H1 (cell line): ENCODE data around the gene CORIN. TPM values are rescaled to one million over a fixed set of nuclear protein-coding genes. Genes with fewer than 3 reads are reported as not detected.

Experiments used
- CTCF ChIA-PET: fragments of 300-600 bp; sonication (Branson Sonifier 250); formaldehyde crosslinking; loops from one replicate; lab custom pipeline; 2021; ENCODE audit not compliant: partially characterized antibody; lab: Charles Lee
- POLR2A ChIA-PET: fragments of 300-600 bp; sonication (Branson Sonifier 250); formaldehyde crosslinking; loops from one replicate; lab custom pipeline; 2021; ENCODE audit warnings: inconsistent platforms; ENCODE audit not compliant: partially characterized antibody; lab: Charles Lee
- DNase-seq, 2 experiments: peaks; one replicate each; pipeline versions ENCODE4 v3.0.0 to v3.0.0-alpha.2; 2010 to 2022; ENCODE audit warnings: low spot score in 2 of 2, low read depth in 1 of 2, mixed read lengths in 1 of 2
- FAIRE-seq: peaks from 2 replicates; lab custom pipeline; 2011; peaks lifted over from hg19 to GRCh38; lab: Jason Lieb, UNC
- H2AFZ ChIP-seq: 2 replicates; pipeline ENCODE4 v1.8.1; 2012; ENCODE audit warnings: low read length, inconsistent platforms
- H2AK5ac ChIP-seq: 2 replicates; pipeline ENCODE4 v1.6.1; 2013; ENCODE audit warnings: low read depth, low read length
- H2BK120ac ChIP-seq: replicated peaks from 2 replicates; pipeline ENCODE3; 2013; ENCODE audit warnings: low read depth, low read length, inconsistent platforms
- H2BK12ac ChIP-seq: 2 replicates; pipeline ENCODE4 v1.6.1; 2013; ENCODE audit warnings: low read depth, low read length
- H2BK15ac ChIP-seq: 2 replicates; pipeline ENCODE4 v1.6.1; 2013; ENCODE audit warnings: low read length
- H2BK20ac ChIP-seq: 2 replicates; pipeline ENCODE4 v1.6.1; 2013; ENCODE audit warnings: low read length
- H2BK5ac ChIP-seq: 2 replicates; pipeline ENCODE4 v1.6.1; 2013; ENCODE audit warnings: low read depth, low read length
- H3K14ac ChIP-seq: 2 replicates; pipeline ENCODE4 v1.6.1; 2013; ENCODE audit warnings: inconsistent platforms; ENCODE audit not compliant: insufficient read length
- H3K18ac ChIP-seq: 2 replicates; pipeline ENCODE4 v1.6.1; 2013; ENCODE audit warnings: low read length; ENCODE audit errors: extremely low read depth
- H3K23ac ChIP-seq: 2 replicates; pipeline ENCODE4 v1.6.1; 2013; ENCODE audit warnings: inconsistent platforms; ENCODE audit not compliant: insufficient read length
- H3K23me2 ChIP-seq: 2 replicates; pipeline ENCODE4 v1.6.1; 2013; ENCODE audit warnings: low read depth, low read length
- H3K27ac ChIP-seq: 2 replicates; pipeline ENCODE4 v1.6.1; 2011; ENCODE audit warnings: low read depth, low read length, inconsistent platforms
- H3K27me3 ChIP-seq, 4 experiments: replicated peaks in 1 of 4; 1 replicate in 1 of 4; 2 replicates in 3 of 4; pipeline versions ENCODE4 v1.6.1 to v1.8.1; 2011 to 2013; ENCODE audit warnings: low read length in 3 of 4, mild to moderate bottlenecking in 3 of 4, inconsistent platforms in 2 of 4, mixed read lengths in 2 of 4, moderate library complexity in 1 of 4; ENCODE audit not compliant: control insufficient read depth in 3 of 4, insufficient read depth in 3 of 4; ENCODE audit errors: extremely low read depth in 1 of 4
- H3K36me3 ChIP-seq, 4 experiments: 2 replicates each; pipeline versions ENCODE4 v1.6.1 to v1.8.1; 2011 to 2013; ENCODE audit warnings: mild to moderate bottlenecking in 4 of 4, low read length in 3 of 4, moderate library complexity in 2 of 4, control low read depth in 1 of 4, inconsistent platforms in 1 of 4; ENCODE audit not compliant: insufficient read depth in 4 of 4, control insufficient read depth in 2 of 4
- H3K4ac ChIP-seq: replicated peaks from 2 replicates; pipeline ENCODE3; 2013; ENCODE audit warnings: low read length, low read depth, mixed read lengths, inconsistent platforms; ENCODE audit not compliant: insufficient read length
- H3K4me1 ChIP-seq, 4 experiments: replicated peaks in 1 of 4; 1 replicate in 1 of 4; 2 replicates in 3 of 4; pipeline versions ENCODE4 v1.6.1 to v1.8.1; 2011 to 2013; ENCODE audit warnings: low read length in 3 of 4, inconsistent platforms in 2 of 4, mixed read lengths in 1 of 4; ENCODE audit not compliant: insufficient read depth in 4 of 4, control insufficient read depth in 3 of 4
- H3K4me2 ChIP-seq, 2 experiments: 2 replicates each; pipeline versions ENCODE4 v1.6.1 to v1.8.1; 2011 to 2013; ENCODE audit warnings: low read depth in 2 of 2, low read length in 2 of 2, control low read depth in 1 of 2, inconsistent platforms in 1 of 2, mild to moderate bottlenecking in 1 of 2; ENCODE audit not compliant: insufficient read depth in 1 of 2
- H3K4me3 ChIP-seq, 4 experiments: fragments of 200-600, 300-600 bp in 1 of 4; sonication (generic), shearing (Covaris generic), sonication (Bioruptor Twin) in 1 of 4; 2 replicates each; pipeline versions ENCODE4 v1.5.1 to v1.8.1; 2011 to 2016; ENCODE audit warnings: low read length in 4 of 4, low read depth in 3 of 4, control low read depth in 2 of 4, inconsistent platforms in 2 of 4, mild to moderate bottlenecking in 2 of 4, mixed read lengths in 1 of 4, moderate library complexity in 1 of 4; ENCODE audit not compliant: insufficient read depth in 2 of 4; ENCODE audit errors: extremely low read depth in 1 of 4
- H3K56ac ChIP-seq: replicated peaks from 2 replicates; pipeline ENCODE3; 2013; ENCODE audit warnings: low read depth, mild to moderate bottlenecking, mixed read lengths, low read length, inconsistent platforms; ENCODE audit not compliant: insufficient read length
- H3K79me1 ChIP-seq: 2 replicates; pipeline ENCODE4 v1.6.1; 2013; ENCODE audit warnings: low read depth, low read length, control low read depth
- H3K79me2 ChIP-seq, 2 experiments: 2 replicates each; pipeline versions ENCODE4 v1.6.1 to v1.8.1; 2012 to 2013; ENCODE audit warnings: low read length in 2 of 2, mild to moderate bottlenecking in 2 of 2, inconsistent platforms in 1 of 2; ENCODE audit not compliant: insufficient read depth in 2 of 2, control insufficient read depth in 1 of 2
- H3K9ac ChIP-seq, 4 experiments: replicated peaks in 1 of 4; 1 replicate in 1 of 4; 2 replicates in 3 of 4; pipeline versions ENCODE4 v1.6.1 to v1.8.1; 2011 to 2013; ENCODE audit warnings: low read depth in 3 of 4, low read length in 3 of 4, control low read depth in 2 of 4, mild to moderate bottlenecking in 2 of 4, moderate library complexity in 2 of 4, inconsistent platforms in 1 of 4; ENCODE audit errors: extremely low read depth in 1 of 4
- H3K9me3 ChIP-seq, 2 experiments: 2 replicates each; pipeline versions ENCODE4 v1.6.1 to v1.8.1; 2012 to 2013; ENCODE audit warnings: mild to moderate bottlenecking in 2 of 2, moderate library complexity in 2 of 2, control low read depth in 1 of 2, inconsistent platforms in 1 of 2, low read depth in 1 of 2, low read length in 1 of 2, mixed read lengths in 1 of 2; ENCODE audit not compliant: insufficient read depth in 2 of 2
- H4K20me1 ChIP-seq, 2 experiments: replicated peaks in 1 of 2; 2 replicates each; pipeline versions ENCODE3 to v1.8.1; 2011 to 2013; ENCODE audit warnings: inconsistent platforms in 2 of 2, low read length in 2 of 2, mild to moderate bottlenecking in 1 of 2; ENCODE audit not compliant: insufficient read depth in 2 of 2, control insufficient read depth in 1 of 2
- H4K5ac ChIP-seq: 2 replicates; pipeline ENCODE4 v1.6.1; 2013; ENCODE audit warnings: low read length, low read depth, mixed read lengths, inconsistent platforms; ENCODE audit not compliant: insufficient read length
- H4K8ac ChIP-seq: 2 replicates; pipeline ENCODE4 v1.8.0; 2013; ENCODE audit warnings: mild to moderate bottlenecking, moderate library complexity, low read length, inconsistent platforms; ENCODE audit not compliant: insufficient read depth; ENCODE audit errors: extremely low read depth
- H4K91ac ChIP-seq: replicated peaks from 2 replicates; pipeline ENCODE3; 2013; ENCODE audit warnings: low read length, mixed read lengths, inconsistent platforms; ENCODE audit not compliant: insufficient read length
- EP300 ChIP-seq, 2 experiments: IDR thresholded peaks; 1 replicate in 1 of 2; 2 replicates in 1 of 2; pipeline ENCODE4 v1.6.1; 2011 to 2012; ENCODE audit warnings: low read depth in 2 of 2, low read length in 2 of 2, mild to moderate bottlenecking in 2 of 2, borderline replicate concordance in 1 of 2, inconsistent platforms in 1 of 2, moderate library complexity in 1 of 2
- WGBS, 2 experiments: shearing (Covaris generic) in 1 of 2; methylation state at CpG; one replicate each; pipeline versions ENCODE4 v1.1.6 to v1.1.7; 2013 to 2015; ENCODE audit warnings: low lambda C conversion rate in 2 of 2, mixed read lengths in 2 of 2, inconsistent platforms in 1 of 2, low coverage in 1 of 2, missing lambda C conversion rate in 1 of 2; ENCODE audit not compliant: insufficient replicate concordance in 2 of 2, insufficient coverage in 1 of 2, insufficient read length in 1 of 2; ENCODE audit errors: extremely low coverage in 1 of 2, missing lambda C conversion rate in 1 of 2; 5-methylcytosine and 5-hydroxymethylcytosine counted together
- polyA plus RNA-seq, 7 experiments: library from polyadenylated mRNA; depleted of rRNA in 3 of 7; stranded (reverse) in 5 of 7; unstranded in 2 of 7; fragments of >200 nt in 5 of 7; fragments of 200-250 nt in 2 of 7; gene quantifications; 1 replicate in 5 of 7; 2 replicates in 1 of 7; 4 replicates in 1 of 7; pipeline versions ENCODE4 v1.2.1 to v1.2.3, GENCODE V29; 2011 to 2013; ENCODE audit warnings: missing spikeins in 2 of 7, mixed read lengths in 2 of 7
- total RNA-seq: library from RNA; stranded (reverse); fragmentation: NEBNext Ultra II Directional; extraction: Animal tissue kit (Norgen Biotek cat#: 25700); gene quantifications from 2 replicates; pipeline ENCODE4 v1.2.1, GENCODE V29; 2021

The CORIN gene
- total and polyA plus RNA-seq, 2 of the 8 experiments (the other 6 are each of a cell fraction or from before 2014, with no cell fraction given) = 0.09 to 0.32 TPM

- CTCF ChIA-PET = no interaction called here
- Histone ChIP-seq H3K9me3 (no peaks in the 10 kb centered on the region), H2BK20ac (no peak overlapping the region), H3K23me2 (no peaks in the 10 kb centered on the region), H3K4me3 (no peak overlapping the region), H4K91ac (no peak overlapping the region), H2BK12ac (no peak overlapping the region), H4K20me1 (no peaks in the 10 kb centered on the region), H3K27ac (no peak overlapping the region), H3K14ac (no peak overlapping the region), H3K79me1 (no peaks in the 10 kb centered on the region), H3K4ac (no peak overlapping the region), H4K8ac (no peak overlapping the region), H2BK5ac (no peak overlapping the region), H4K5ac (no peak overlapping the region), H2BK120ac (no peak overlapping the region), H3K27me3 (no peaks in the 10 kb centered on the region), H2BK15ac (no peak overlapping the region), H3K4me2 (no peak overlapping the region), H2AFZ (no peak overlapping the region), H3K23ac (no peak overlapping the region), H3K4me1 (no peaks in the 10 kb centered on the region), H2AK5ac (no peak overlapping the region), H3K9ac (no peak overlapping the region), H3K18ac (no peak overlapping the region), H3K36me3 (no peaks in the 10 kb centered on the region), H3K56ac (no peak overlapping the region), H3K79me2 (no peaks in the 10 kb centered on the region)
- no peak for TF ChIP-seq EP300 (IDR thresholded peaks at IDR 0.05; ENCODE audit: borderline replicate concordance in 1 of 2, low read depth in 2 of 2, low read length in 2 of 2)
- DNase-seq = no peak
- WGBS, 2 experiments = 92% methylated on average over 3 of the region's 3 CpGs; no CpG with 5 or more reads in 1 of the 2 experiments
- FAIRE-seq = no peak
- POLR2A ChIA-PET = no interaction called here
These were observed 258.6 kb downstream of the CORIN start for GRCh38 chr4:47579235-47579634.
